Peyer's patch (tissue), 4 donors: ENCODE results near the gene TET1. TPM values are rescaled to one million over a fixed set of nuclear protein-coding genes. Genes with fewer than 3 reads are reported as not detected.

ENCODE experiments used
- DNase-seq, 3 donors: peaks; one replicate each; pipeline ENCODE4 v3.0.0-alpha.2; 2017 to 2019
- H3K27ac ChIP-seq, 4 donors: fragments of 200-600 bp; sonication (generic); one replicate each; pipeline ENCODE4 v1.5.1; 2016 to 2019
- H3K27me3 ChIP-seq, 2 donors: fragments of 200-600 bp; sonication (generic); one replicate each; pipeline ENCODE4 v1.5.1; 2019
- H3K36me3 ChIP-seq, 3 donors: fragments of 200-600 bp; sonication (generic); one replicate each; pipeline ENCODE4 v1.5.1; 2016 to 2019
- H3K4me1 ChIP-seq, 4 donors: fragments of 200-600 bp; sonication (generic); one replicate each; pipeline ENCODE4 v1.5.1; 2016 to 2019
- H3K4me3 ChIP-seq, 4 donors: fragments of 200-600 bp; sonication (generic); 1 replicate in 3 of 4; 2 replicates in 1 of 4; pipeline ENCODE4 v1.5.1; 2016 to 2019; ENCODE audit warnings: mild to moderate bottlenecking in 1 of 4
- H3K9me3 ChIP-seq, 4 donors: fragments of 200-600 bp; sonication (generic); one replicate each; pipeline ENCODE4 v1.5.1; 2016 to 2019; ENCODE audit warnings: mild to moderate bottlenecking in 1 of 4
- POLR2A ChIP-seq, 2 donors: fragments of 450-650 bp; IDR thresholded peaks; one replicate each; pipeline ENCODE4 v1.5.1; 2017; ENCODE audit warnings: antibody characterized with exemption in 2 of 2, mild to moderate bottlenecking in 2 of 2, moderate library complexity in 2 of 2
- total RNA-seq, 4 donors: library from RNA; depleted of rRNA; stranded (reverse); fragments of >200 nt; gene quantifications; one replicate each; pipeline ENCODE4 v1.1.0, GENCODE V29; 2016
- TF ChIP-seq, protein P1 (sequence below), 6 experiments: fragments of 450-650 bp in 4 of 6; fragments of 200-600 bp in 2 of 6; sonication (generic) in 1 of 6; IDR thresholded peaks; one replicate each; pipeline ENCODE4 v1.5.1; 2017 to 2019; ENCODE audit warnings: antibody characterized with exemption in 6 of 6, mild to moderate bottlenecking in 3 of 6, moderate library complexity in 1 of 6

The TET1 gene
- total RNA-seq, 4 donors from 2014 or later, result 1.1 to 3.3 (median 1.4) TPM

DNA sequence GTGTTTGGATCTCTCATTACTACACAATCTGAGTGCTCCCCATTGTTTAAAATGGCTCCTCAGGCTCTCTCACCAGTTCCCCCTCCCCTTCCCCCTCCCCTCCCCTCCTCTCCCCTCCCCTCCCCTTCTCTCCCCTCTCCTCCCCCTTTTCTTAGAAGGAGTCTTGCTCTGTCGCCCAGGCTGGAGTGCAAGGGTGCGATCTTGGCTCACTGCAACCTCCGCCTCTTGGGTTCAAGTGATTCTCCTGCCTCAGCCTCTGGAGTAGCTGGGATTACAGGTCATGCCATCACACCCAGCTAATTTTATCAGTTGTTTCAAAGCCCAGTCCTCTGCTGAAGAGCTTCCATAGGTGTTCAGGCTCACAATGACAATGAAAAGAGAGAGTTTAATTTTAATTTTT is 157.3 kb downstream of the TET1 start:
- H3K27ac ChIP-seq, result no peak overlapping the region
- no peak for DNase-seq
- no peak for TF ChIP-seq POLR2A (IDR thresholded peaks at IDR 0.05)
- TF ChIP-seq, protein P1, sequence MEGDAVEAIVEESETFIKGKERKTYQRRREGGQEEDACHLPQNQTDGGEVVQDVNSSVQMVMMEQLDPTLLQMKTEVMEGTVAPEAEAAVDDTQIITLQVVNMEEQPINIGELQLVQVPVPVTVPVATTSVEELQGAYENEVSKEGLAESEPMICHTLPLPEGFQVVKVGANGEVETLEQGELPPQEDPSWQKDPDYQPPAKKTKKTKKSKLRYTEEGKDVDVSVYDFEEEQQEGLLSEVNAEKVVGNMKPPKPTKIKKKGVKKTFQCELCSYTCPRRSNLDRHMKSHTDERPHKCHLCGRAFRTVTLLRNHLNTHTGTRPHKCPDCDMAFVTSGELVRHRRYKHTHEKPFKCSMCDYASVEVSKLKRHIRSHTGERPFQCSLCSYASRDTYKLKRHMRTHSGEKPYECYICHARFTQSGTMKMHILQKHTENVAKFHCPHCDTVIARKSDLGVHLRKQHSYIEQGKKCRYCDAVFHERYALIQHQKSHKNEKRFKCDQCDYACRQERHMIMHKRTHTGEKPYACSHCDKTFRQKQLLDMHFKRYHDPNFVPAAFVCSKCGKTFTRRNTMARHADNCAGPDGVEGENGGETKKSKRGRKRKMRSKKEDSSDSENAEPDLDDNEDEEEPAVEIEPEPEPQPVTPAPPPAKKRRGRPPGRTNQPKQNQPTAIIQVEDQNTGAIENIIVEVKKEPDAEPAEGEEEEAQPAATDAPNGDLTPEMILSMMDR (IDR thresholded peaks at IDR 0.05), result no peak
- no peaks in the 10 kb centered on the region for H3K9me3 ChIP-seq
- no peaks in the 10 kb centered on the region for H3K27me3 ChIP-seq
- no peaks in the 10 kb centered on the region for H3K36me3 ChIP-seq
- H3K4me3 ChIP-seq, result no peak overlapping the region
- peaks cover 0 to 6% (median 5%) of the 10 kb centered on the region in 4 donors for H3K4me1 ChIP-seq

DNA sequence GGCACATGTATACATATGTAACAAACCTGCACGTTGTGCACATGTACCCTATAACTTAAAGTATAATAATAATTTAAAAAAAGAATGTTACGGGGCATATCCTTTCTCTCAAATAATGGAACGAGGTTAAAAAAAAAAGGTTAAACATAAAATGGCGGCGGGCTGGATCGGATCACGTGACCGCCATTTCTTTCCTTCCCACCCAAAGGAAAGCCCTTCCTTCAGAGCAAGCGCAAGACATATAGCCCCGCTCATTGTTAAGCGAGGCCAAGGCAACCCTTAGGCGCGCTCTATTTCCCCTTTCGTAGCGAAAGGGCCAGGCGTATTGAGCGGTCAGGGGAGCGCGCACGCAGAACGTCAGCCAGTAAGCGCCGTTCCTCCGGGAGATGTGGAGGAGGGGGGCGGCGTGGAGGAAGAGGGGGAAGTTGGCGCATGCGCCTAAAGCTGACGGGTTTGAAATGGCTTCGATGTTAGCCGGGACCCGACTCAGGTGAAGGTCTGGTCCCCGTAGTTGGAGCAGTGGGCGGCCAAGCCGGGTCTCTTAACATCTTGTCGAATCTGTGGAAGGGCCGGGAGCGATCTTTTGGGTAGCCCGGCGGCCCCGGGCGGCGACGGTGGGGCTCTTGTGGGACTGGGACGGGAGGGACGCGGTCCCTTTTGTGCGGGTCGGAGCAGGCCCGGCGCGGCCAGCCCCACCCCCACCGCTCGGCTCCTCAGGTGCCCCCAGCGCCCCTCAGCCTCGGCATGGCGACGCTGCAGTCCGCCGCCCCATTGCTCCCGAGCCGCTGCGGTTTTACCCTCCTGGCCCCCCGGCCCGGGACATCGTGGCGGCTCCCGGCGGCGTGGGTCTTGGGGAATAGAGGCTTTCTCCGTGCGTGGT is 160.9 kb downstream of the TET1 start, which contains the start of gene CCAR1:
Gene CCAR1, plus strand, starts transcription at position 447 of the 880 bp plus-strand sequence. CDS start 1,266 bp downstream, outside the sequence.
- DNase-seq, result peak; percentile 96 to 99 (median 97)
- Histone ChIP-seq H3K4me3 (peak within 1 kb of the TSS; percentile 78 to 98 (median 82)), H3K4me1 (peaks cover 0 to 9% (median 7%) of the 10 kb centered on the region in 4 donors), H3K27me3 (no peaks in the 10 kb centered on the region), H3K9me3 (no peaks in the 10 kb centered on the region), H3K27ac (peak within 1 kb of the TSS; percentile 86 to 96 (median 92)), H3K36me3 (peaks cover 0 to 27% (median 0%) of the 10 kb centered on the region in 3 donors)
- TF ChIP-seq, protein P1 (IDR thresholded peaks at IDR 0.05), result peak in 1 of 6 experiments; percentile 0
- TF ChIP-seq POLR2A (IDR thresholded peaks at IDR 0.05), result peak; percentile 37 to 77

DNA sequence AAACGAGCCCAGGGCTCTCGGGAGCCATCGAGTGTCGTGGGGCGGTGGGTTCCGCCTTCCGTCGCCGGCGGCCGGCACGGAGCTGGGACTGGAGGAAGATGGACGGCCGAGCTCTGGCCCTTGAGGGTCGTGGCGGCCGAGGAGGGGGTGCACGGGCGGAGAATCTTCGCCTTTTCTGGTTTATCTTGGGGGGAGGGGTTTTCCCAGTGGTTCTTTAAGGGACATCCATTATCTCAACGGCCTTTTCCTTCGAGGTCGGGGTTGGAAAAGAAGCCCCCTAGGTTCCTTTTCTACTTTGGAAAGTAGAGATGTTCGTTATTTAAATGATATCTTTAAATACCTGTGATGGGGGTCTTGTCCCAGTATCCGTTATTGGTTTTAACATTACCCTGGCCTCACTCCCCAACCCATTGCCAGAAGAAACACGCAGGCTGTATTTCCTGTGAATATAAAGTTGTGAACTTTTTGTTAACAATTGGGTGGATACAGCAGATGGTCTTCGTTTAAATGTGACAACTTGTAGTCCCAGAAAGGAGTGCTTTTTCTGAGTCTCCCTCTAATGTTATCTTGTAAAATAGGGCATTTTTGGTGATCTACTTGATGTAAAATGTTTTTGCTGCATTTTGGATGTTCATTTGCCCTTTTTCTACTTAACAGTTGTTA is 161.7 kb downstream of the TET1 start:
- DNase-seq, result no peak
- no peak for TF ChIP-seq POLR2A (IDR thresholded peaks at IDR 0.05)
- TF ChIP-seq, protein P1 (IDR thresholded peaks at IDR 0.05), result no peak
- no peaks in the 10 kb centered on the region for H3K9me3 ChIP-seq
- peak overlapping the region; percentile 78 to 98 (median 82) for H3K4me3 ChIP-seq
- no peaks in the 10 kb centered on the region for H3K27me3 ChIP-seq
- H3K27ac ChIP-seq, result peak overlapping the region; percentile 86 to 96 (median 92)
- peaks cover 0 to 9% (median 7%) of the 10 kb centered on the region in 4 donors for H3K4me1 ChIP-seq
- peaks cover 0 to 34% (median 0%) of the 10 kb centered on the region in 3 donors for H3K36me3 ChIP-seq

DNA sequence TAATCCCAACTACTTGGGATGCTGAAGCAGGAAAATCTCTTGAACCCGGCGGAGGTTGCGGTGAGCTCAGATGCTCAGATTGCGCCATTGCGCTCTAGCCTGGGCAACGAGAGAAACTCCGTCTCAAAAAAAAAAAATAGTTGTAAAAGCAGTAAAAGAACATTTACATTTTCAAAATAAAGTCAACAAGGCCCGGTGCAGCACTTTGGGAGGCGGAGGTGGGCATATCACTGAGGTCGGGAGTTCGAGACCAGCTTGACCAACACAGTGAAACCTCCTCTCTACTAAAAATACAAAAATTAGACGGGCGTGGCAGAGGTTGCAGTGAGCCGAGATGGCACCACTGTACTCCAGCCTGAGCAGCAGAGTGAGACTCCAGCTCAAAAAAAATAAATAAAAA is 164.9 kb downstream of the TET1 start:
- Histone ChIP-seq H3K27me3 (no peaks in the 10 kb centered on the region), H3K36me3 (peaks cover 0 to 65% (median 0%) of the 10 kb centered on the region in 3 donors), H3K9me3 (no peaks in the 10 kb centered on the region), H3K4me1 (peaks cover 0 to 9% (median 7%) of the 10 kb centered on the region in 4 donors), H3K27ac (no peak overlapping the region), H3K4me3 (no peak overlapping the region)
- DNase-seq, result peak in 1 of 3 donors; percentile 31
- no peak for TF ChIP-seq POLR2A (IDR thresholded peaks at IDR 0.05)
- TF ChIP-seq, protein P1 (IDR thresholded peaks at IDR 0.05), result no peak

DNA sequence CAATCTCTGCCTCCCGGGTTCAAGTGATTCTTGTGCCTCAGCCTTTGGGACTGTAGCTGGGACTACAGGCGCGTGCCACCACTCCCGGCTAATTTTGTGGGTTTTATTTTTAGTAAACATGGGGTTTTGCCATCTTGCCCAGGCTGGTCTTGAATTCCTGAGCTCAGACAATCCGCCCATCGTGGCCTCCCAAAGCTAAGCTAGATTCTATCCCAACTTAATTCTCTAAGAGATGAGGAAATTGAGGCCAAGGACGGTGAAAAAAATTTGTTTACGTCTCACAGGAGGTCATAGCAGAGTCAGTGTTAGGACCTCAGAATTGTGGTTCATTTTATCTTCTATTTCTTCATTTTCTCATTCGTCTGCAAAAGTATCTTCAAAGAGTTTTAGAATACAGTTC is 167.0 kb downstream of the TET1 start:
- TF ChIP-seq, protein P1 (IDR thresholded peaks at IDR 0.05), result no peak
- TF ChIP-seq POLR2A (IDR thresholded peaks at IDR 0.05), result no peak
- no peak overlapping the region for H3K27ac ChIP-seq
- H3K36me3 ChIP-seq, result peaks cover 0 to 81% (median 0%) of the 10 kb centered on the region in 3 donors

More for the DNA sequence above, 167.0 kb downstream of the TET1 start:
- Histone ChIP-seq H3K4me1 (peaks cover 0 to 7% (median 5%) of the 10 kb centered on the region in 4 donors), H3K4me3 (no peak overlapping the region), H3K27me3 (no peaks in the 10 kb centered on the region), H3K9me3 (no peaks in the 10 kb centered on the region)
- DNase-seq, result peak in 1 of 3 donors; percentile 23
